Endothelial cell of umbilical vein (primary cell): ENCODE measurements around the gene RPL37A. TPM values are rescaled to one million over a fixed set of nuclear protein-coding genes. Genes with fewer than 3 reads are reported as not detected.

Experiments
- BruUV-seq: library from RNA; stranded (reverse); fragments of 400-500 nt; replicated peaks from 2 replicates; lab custom pipeline; 2021; lab: Mats Ljungman, UMichigan
- CTCF ChIA-PET: fragments of 300-600, 350-600 bp; sonication (Branson Sonifier 250); formaldehyde crosslinking; loops from one replicate; lab custom pipeline; 2021; ENCODE audit warnings: antibody characterized with exemption, inconsistent platforms; lab: Charles Lee
- POLR2A ChIA-PET: fragments of 300-600, 350-600 bp; sonication (Branson Sonifier 250); formaldehyde crosslinking; loops from one replicate; lab custom pipeline; 2021; ENCODE audit warnings: antibody characterized with exemption, inconsistent platforms; lab: Charles Lee
- DNase-seq: peaks from one replicate; pipeline ENCODE4 v3.0.0-alpha.2; 2011; ENCODE audit warnings: low read depth, low spot score
- FAIRE-seq: peaks from 2 replicates; lab custom pipeline; 2011; peaks lifted over from hg19 to GRCh38; lab: Jason Lieb, UNC
- H2AFZ ChIP-seq: 2 replicates; pipeline ENCODE4 v1.6.0; 2012; ENCODE audit warnings: low read depth, low read length, control low read depth, inconsistent platforms
- H3K27ac ChIP-seq: 2 replicates; pipeline ENCODE4 v1.5.1; 2011; ENCODE audit warnings: low read depth, mild to moderate bottlenecking, control low read depth, low read length, moderate library complexity; ENCODE audit not compliant: insufficient read depth
- H3K27me3 ChIP-seq, 2 experiments: 2 replicates each; pipeline versions ENCODE4 v1.6.0 to v1.6.1; 2011; ENCODE audit warnings: low read length in 2 of 2, mixed read lengths in 1 of 2; ENCODE audit not compliant: control insufficient read depth in 2 of 2, insufficient read depth in 2 of 2
- H3K36me3 ChIP-seq, 2 experiments: 2 replicates in 1 of 2; 3 replicates in 1 of 2; pipeline ENCODE4 v1.5.1; 2011; ENCODE audit warnings: low read length in 2 of 2, mild to moderate bottlenecking in 1 of 2, moderate library complexity in 1 of 2; ENCODE audit not compliant: control insufficient read depth in 2 of 2, insufficient read depth in 2 of 2; ENCODE audit errors: extremely low read depth in 1 of 2
- H3K4me1 ChIP-seq: 3 replicates; pipeline ENCODE4 v1.5.1; 2011; ENCODE audit warnings: mild to moderate bottlenecking, low read length; ENCODE audit not compliant: control insufficient read depth, insufficient read depth; ENCODE audit errors: extremely low read depth
- H3K4me2 ChIP-seq: 2 replicates; pipeline ENCODE4 v1.6.1; 2011; ENCODE audit warnings: low read length, control low read depth, mixed read lengths; ENCODE audit not compliant: insufficient read depth
- H3K4me3 ChIP-seq, 3 experiments: fragments of 200-600 bp in 1 of 3; sonication (generic), shearing (Covaris generic) in 1 of 3; replicated peaks in 1 of 3; 2 replicates each; pipeline ENCODE4 v1.5.1; 2011 to 2016; ENCODE audit warnings: control low read depth in 3 of 3, low read length in 3 of 3, mild to moderate bottlenecking in 2 of 3, inconsistent platforms in 1 of 3, low read depth in 1 of 3, moderate library complexity in 1 of 3; ENCODE audit not compliant: insufficient read depth in 1 of 3
- H3K79me2 ChIP-seq: 2 replicates; pipeline ENCODE4 v1.6.0; 2012; ENCODE audit warnings: low read length, inconsistent platforms; ENCODE audit not compliant: control insufficient read depth, insufficient read depth
- H3K9ac ChIP-seq: replicated peaks from 2 replicates; pipeline ENCODE3; 2011; ENCODE audit warnings: low read length, control low read depth; ENCODE audit not compliant: insufficient read depth; ENCODE audit errors: extremely low read depth
- H3K9me1 ChIP-seq: replicated peaks from 3 replicates; pipeline ENCODE4 v1.6.0; 2011; ENCODE audit warnings: mild to moderate bottlenecking, low read length; ENCODE audit not compliant: control insufficient read depth, insufficient read depth; ENCODE audit errors: extremely low read depth
- H3K9me3 ChIP-seq: replicated peaks from 2 replicates; pipeline ENCODE4 v1.5.1; 2012; ENCODE audit warnings: low read length, inconsistent platforms; ENCODE audit not compliant: control insufficient read depth, insufficient read depth
- H4K20me1 ChIP-seq: replicated peaks from 2 replicates; pipeline ENCODE3; 2011; ENCODE audit warnings: mild to moderate bottlenecking, low read length; ENCODE audit not compliant: control insufficient read depth, insufficient read depth; ENCODE audit errors: extremely low read depth
- EZH2 ChIP-seq: IDR thresholded peaks from 2 replicates; pipeline ENCODE4 v1.6.1; 2012; ENCODE audit warnings: borderline replicate concordance, low read depth, mild to moderate bottlenecking, moderate library complexity, low read length, inconsistent platforms; ENCODE audit not compliant: severe bottlenecking
- JUN ChIP-seq: IDR thresholded peaks from 2 replicates; pipeline ENCODE4 v1.6.1; 2011; ENCODE audit warnings: borderline replicate concordance, low read depth; ENCODE audit not compliant: insufficient read length, insufficient read depth
- POLR2AphosphoS5 ChIP-seq: IDR thresholded peaks from 2 replicates; pipeline ENCODE4 v1.6.1; 2012; ENCODE audit warnings: low read depth, mild to moderate bottlenecking, control low read depth, low read length, moderate library complexity; ENCODE audit not compliant: insufficient read depth
- dilution Hi-C: fragments of 300-500 bp; cut with MboI; formaldehyde crosslinking; loops from one replicate; pipeline ENCODE4 v1.15.0; 2019; ENCODE audit warnings: low sequenced_read_pairs; ENCODE audit not compliant: extremely low pct_ligation_motif_present
- intact Hi-C: fragments of 100-400 bp; cut with micrococcal nuclease; formaldehyde crosslinking; loops from one replicate; pipeline ENCODE4 v1.10.0; 2022
- polyA plus RNA-seq, 4 experiments: library from polyadenylated mRNA; depleted of rRNA in 3 of 4; stranded (reverse) in 3 of 4; unstranded in 1 of 4; fragments of >200 nt; gene quantifications; 2 replicates each; pipeline versions ENCODE4 v1.2.1 to v1.2.3, GENCODE V29; 2011 to 2012; ENCODE audit warnings: missing spikeins in 1 of 4
- total RNA-seq: library from RNA; stranded (reverse); gene quantifications from 2 replicates; pipeline ENCODE4 v1.2.3, GENCODE V29; 2021

Gene RPL37A
- total and polyA plus RNA-seq, 2 donors (not counting 3 experiments of a cell fraction or from before 2014, with no cell fraction given) = 1,889 to 2,628 TPM

DNA sequence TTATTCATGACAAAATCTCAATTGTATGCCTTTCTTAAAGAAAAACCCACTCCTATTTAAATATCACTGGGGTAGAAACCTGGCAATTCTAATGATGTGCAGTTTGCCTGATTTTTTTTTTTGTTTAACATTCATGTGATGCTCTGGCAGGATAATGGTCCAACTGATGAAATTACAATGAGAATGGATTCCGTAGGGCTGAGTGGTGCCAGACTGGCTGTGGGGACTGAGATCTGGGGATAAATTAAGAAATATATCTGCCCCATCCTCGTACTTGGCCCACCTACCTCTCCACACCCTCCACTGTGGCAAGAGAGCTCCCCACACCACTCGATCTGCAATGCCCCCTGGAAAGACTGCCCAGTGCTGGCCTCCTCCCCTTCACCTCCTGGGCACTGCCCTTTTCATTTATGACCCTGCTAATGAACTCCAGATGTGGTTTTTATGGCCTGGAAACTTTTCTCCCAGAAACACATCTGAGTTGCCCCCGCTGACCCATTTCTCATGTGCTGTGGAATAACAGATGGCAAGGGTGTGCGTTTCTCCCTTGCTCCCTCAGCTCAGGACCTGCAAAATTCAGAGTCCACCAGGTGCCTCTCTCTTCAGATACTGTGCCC lies 33.0 kb upstream of the RPL37A start:
- no peaks in the 10 kb centered on the region for H3K27me3 ChIP-seq
- H4K20me1 ChIP-seq = no peaks in the 10 kb centered on the region
- no peak overlapping the region for H2AFZ ChIP-seq
- H3K4me1 ChIP-seq = no peaks in the 10 kb centered on the region
- intact Hi-C loops (no loop called here), dilution Hi-C loops (no loop called here)
- peaks cover 2 to 7% of the 10 kb centered on the region in 2 experiments for H3K36me3 ChIP-seq
- no peak overlapping the region for H3K27ac ChIP-seq
- H3K9me3 ChIP-seq = no peaks in the 10 kb centered on the region
- H3K9ac ChIP-seq = no peak overlapping the region
- no peak overlapping the region for H3K4me2 ChIP-seq
- ChIA-PET POLR2A (no interaction called here), CTCF (interaction anchor here (1.5 kb wide), 1 partner anchor 13 kb away, joined by 5 read pairs; no protein-coding TSS in a partner anchor)
- H3K9me1 ChIP-seq = no peaks in the 10 kb centered on the region
- BruUV-seq = no TSS peak
- no peak for TF ChIP-seq JUN
- no peak for DNase-seq
- FAIRE-seq = no peak
- no peaks in the 10 kb centered on the region for H3K79me2 ChIP-seq
- H3K4me3 ChIP-seq = no peak overlapping the region

DNA sequence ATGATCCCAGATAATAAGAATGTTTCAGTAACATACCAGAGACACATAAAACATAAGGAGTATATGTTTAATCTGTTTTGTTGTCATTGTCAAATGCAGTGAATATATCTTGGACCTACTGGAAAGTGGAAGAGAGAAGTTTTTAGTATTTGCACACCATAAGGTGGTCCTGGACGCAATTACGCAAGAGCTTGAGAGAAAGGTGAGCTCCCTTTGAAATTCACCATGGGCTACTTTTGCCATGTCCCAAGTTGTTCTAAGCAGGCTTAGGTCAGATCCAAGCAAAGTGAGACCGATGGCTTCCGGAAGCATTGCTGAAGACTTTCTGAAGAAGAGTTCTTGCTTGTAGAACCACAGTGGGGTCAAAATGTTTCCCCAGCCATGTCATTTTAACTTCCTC lies 30.8 kb upstream of the RPL37A start:
- H3K79me2 ChIP-seq = no peaks in the 10 kb centered on the region
- H3K4me3 ChIP-seq = no peak overlapping the region
- peaks cover 2% of the 10 kb centered on the region in 2 experiments for H3K36me3 ChIP-seq
- H3K9me3 ChIP-seq = no peaks in the 10 kb centered on the region
- no peaks in the 10 kb centered on the region for H3K27me3 ChIP-seq
- dilution Hi-C loops (no loop called here), intact Hi-C loops (loop anchor here (1.0 kb wide), 1 partner anchor 10 kb away; no protein-coding TSS in a partner anchor)
- TF ChIP-seq POLR2AphosphoS5 (no peak), EZH2 (no peak)
- no peak overlapping the region for H2AFZ ChIP-seq
- BruUV-seq = no TSS peak
- ChIA-PET POLR2A (no interaction called here), CTCF (interaction anchor here (0.9 kb wide), 1 partner anchor 15 kb away, joined by 3 read pairs; no protein-coding TSS in a partner anchor)
- H3K9ac ChIP-seq = no peak overlapping the region
- no peaks in the 10 kb centered on the region for H4K20me1 ChIP-seq
- DNase-seq (no peak), FAIRE-seq (no peak)
- no peak overlapping the region for H3K4me2 ChIP-seq
- H3K9me1 ChIP-seq = no peaks in the 10 kb centered on the region
- no peaks in the 10 kb centered on the region for H3K4me1 ChIP-seq
- H3K27ac ChIP-seq = no peak overlapping the region
